Measurements from ENCODE around the gene TMEM236. TPM values are rescaled to one million over a fixed set of nuclear protein-coding genes. Genes with fewer than 3 reads are reported as not detected.

The TMEM236 gene
- total RNA-seq, 4 donors from 2014 or later: 0.34 to 1.2 (median 0.89) TPM

DNA sequence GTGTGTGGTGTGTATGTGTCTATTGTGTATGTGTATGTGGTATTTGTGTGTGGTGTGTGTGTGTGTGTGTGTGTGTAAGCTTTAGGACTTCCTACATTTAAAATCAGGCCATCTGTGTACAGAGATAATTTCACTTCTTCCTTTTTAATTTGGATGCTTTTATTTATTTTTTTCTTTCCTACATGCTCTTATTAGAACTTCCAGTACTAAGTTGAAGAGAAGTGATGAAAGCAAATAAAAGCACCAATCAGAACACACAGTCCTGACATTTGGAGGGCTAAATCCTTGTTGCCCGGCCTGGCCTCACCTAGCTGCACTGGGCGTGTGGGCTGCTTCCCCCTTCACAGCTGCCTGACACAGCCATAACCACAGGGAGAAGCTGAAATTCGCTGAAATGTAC is 53.3 kb downstream of the TMEM236 start:
- intact Hi-C loops (cut with DNase I): no loop called here
- H3K9me3 ChIP-seq: peaks cover 0 to 5% (median 2%) of the 10 kb centered on the region in 4 donors
- H3K4me3 ChIP-seq: no peak overlapping the region
- no peak for DNase-seq (ENCODE audit: extremely low spot score)
- H3K4me1 ChIP-seq: no peaks in the 10 kb centered on the region
- H3K27ac ChIP-seq (replicated peaks in 1 of 4): no peak overlapping the region
- TF ChIP-seq POLR2AphosphoS5 (IDR thresholded peaks at IDR 0.05) (no peak), POLR2A (IDR thresholded peaks at IDR 0.05; ENCODE audit: low read depth) (no peak), EP300 (IDR thresholded peaks at IDR 0.05) (no peak)
- TF ChIP-seq, protein P1, sequence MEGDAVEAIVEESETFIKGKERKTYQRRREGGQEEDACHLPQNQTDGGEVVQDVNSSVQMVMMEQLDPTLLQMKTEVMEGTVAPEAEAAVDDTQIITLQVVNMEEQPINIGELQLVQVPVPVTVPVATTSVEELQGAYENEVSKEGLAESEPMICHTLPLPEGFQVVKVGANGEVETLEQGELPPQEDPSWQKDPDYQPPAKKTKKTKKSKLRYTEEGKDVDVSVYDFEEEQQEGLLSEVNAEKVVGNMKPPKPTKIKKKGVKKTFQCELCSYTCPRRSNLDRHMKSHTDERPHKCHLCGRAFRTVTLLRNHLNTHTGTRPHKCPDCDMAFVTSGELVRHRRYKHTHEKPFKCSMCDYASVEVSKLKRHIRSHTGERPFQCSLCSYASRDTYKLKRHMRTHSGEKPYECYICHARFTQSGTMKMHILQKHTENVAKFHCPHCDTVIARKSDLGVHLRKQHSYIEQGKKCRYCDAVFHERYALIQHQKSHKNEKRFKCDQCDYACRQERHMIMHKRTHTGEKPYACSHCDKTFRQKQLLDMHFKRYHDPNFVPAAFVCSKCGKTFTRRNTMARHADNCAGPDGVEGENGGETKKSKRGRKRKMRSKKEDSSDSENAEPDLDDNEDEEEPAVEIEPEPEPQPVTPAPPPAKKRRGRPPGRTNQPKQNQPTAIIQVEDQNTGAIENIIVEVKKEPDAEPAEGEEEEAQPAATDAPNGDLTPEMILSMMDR (IDR thresholded peaks at IDR 0.05): no peak
- no peaks in the 10 kb centered on the region for H3K36me3 ChIP-seq
- 72% methylated on average over 3 of the region's 3 CpGs for WGBS
- no peaks in the 10 kb centered on the region for H3K27me3 ChIP-seq

DNA sequence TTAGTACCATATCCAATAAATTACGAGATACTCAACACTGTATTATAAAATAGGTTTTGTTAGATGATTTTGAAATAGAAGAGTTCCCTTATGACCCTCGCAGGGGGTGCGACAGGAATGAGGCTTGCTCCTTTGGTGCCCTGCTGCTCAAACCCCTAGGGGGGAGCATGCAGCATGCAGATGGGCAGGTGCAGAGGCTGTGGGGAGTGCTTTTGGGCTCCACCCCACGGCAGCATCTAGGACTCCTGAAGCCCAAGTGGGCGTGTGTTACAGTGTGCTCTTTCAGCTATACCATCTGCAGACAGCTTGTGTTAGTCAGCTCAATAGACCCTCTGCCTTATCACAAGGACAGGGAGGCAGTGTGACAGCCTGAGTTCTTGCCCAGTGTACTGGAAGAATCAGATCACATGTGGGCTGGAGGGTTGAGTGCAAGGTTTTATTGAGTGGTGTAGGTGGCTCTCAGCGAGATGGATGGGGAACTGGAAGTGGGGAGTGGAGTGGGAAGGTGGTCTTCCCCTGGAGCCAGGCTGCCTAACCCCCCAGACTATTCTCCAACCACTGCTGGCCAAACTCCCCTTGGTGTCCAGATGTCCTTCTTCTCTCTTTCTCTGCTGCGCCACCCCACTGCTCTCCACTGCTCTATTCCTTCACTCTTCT is 54.0 kb downstream of the TMEM236 start:
- intact Hi-C loops (cut with DNase I): no loop called here

DNA sequence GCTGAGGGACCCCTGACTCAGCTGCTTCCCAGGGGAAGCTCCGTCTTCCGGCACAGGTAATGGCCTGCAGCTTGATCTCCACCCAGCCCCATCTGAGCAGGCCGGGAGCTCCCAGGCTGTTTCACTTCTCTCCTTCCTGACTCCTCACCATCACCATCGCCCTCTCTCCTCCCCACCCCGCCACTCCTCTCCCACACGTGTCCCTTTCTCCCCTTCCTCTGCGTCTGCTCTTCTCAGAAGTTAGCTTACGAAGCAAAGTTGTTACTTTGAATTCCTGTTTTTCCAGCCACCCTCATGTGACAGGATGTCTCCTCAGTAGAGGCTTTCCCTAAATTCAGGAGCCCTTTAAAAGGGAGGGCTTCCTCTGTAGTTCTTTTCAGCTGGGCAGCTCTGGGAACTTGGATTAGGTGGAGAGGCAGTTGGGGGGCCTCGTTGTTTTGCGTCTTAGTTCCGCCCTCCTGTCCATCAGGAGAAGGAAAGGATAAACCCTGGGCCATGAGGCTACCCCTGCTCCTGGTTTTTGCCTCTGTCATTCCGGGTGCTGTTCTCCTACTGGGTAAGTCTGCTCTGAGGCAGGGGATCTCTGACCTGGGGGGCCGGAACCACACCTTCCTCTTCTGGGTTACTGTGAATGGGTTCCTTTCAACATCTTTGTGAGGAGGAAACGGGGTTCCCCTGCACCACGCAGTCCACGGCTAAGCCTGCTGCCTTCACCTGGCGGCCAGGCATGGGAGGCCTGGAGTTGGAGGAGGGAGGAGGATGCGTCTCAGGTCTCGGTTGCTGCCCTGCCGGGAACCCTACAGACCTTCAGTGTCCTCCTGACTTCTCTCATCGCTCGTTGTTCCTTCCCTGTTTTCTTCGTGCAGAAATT is 57.2 kb downstream of the TMEM236 start, which contains the start of gene MRC1:
Gene MRC1 (plus strand): TSS at position 378 of the 871 bp plus-strand sequence. CDS start 118 bp downstream, at position 496.
- Histone ChIP-seq H3K27me3 (no peaks in the 10 kb centered on the region), H3K4me3 (peak within 1 kb of the TSS; percentile 29 to 45 (median 33)), H3K36me3 (no peaks in the 10 kb centered on the region), H3K27ac (replicated peaks in 1 of 4) (peak within 1 kb of the TSS in 2 of 4 donors; percentile 20 to 23), H3K9me3 (peaks cover 0 to 4% (median 2%) of the 10 kb centered on the region in 4 donors), H3K4me1 (no peaks in the 10 kb centered on the region)
- WGBS: 71% methylated on average over 22 of the region's 23 CpGs
- intact Hi-C loops (cut with DNase I): no loop called here
- TF ChIP-seq POLR2A (IDR thresholded peaks at IDR 0.05; ENCODE audit: low read depth) (no peak), POLR2AphosphoS5 (IDR thresholded peaks at IDR 0.05) (peak in 1 of 2 donors; percentile 39)
- no peak for DNase-seq (ENCODE audit: extremely low spot score)

More for the DNA sequence above, 54.0 kb downstream of the TMEM236 start:
- Histone ChIP-seq H3K36me3 (no peaks in the 10 kb centered on the region), H3K9me3 (peaks cover 0 to 5% (median 2%) of the 10 kb centered on the region in 4 donors), H3K27ac (replicated peaks in 1 of 4) (no peak overlapping the region), H3K4me3 (no peak overlapping the region), H3K4me1 (no peaks in the 10 kb centered on the region), H3K27me3 (no peaks in the 10 kb centered on the region)
- WGBS: 70% methylated on average over 6 of the region's 7 CpGs
- TF ChIP-seq POLR2AphosphoS5 (IDR thresholded peaks at IDR 0.05): no peak
- TF ChIP-seq, protein P1 (IDR thresholded peaks at IDR 0.05): no peak
- TF ChIP-seq EP300 (IDR thresholded peaks at IDR 0.05): no peak
- no peak for TF ChIP-seq POLR2A (IDR thresholded peaks at IDR 0.05; ENCODE audit: low read depth)
- DNase-seq (ENCODE audit: extremely low spot score): no peak

DNA sequence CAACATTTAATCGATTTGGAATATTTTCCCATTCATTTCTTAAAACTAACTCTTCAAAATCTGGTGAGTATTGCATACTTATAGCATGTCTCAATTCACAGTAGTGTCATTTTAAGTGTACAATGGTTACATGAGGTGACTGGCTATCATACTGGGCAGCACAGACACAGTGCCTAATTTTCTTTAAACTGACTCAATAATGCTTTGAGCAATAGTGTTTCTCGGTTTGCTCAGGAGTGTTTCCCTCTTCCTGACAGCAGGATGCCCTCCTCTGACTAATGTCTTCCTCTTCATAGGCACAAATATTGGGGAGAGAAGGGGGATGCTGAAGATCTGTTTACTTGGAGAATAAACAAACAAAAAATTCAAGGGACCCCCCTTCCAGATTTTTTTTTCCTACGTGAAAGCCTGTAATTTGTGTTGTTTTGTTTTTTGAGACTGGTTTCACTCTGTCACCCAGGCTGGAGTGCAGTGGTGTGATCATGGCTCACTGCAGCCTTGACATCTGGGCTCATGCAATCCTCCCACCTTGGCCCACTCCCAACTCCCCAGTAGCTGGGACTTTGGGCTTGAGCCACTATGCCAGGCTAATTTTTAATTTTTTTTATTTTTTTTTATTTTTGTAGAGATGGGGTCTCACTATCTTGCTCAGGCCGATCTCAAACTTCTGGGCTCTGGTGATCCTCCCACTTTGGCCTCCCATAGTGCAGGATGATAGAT is 59.3 kb downstream of the TMEM236 start:
- H3K27ac ChIP-seq (replicated peaks in 1 of 4): no peak overlapping the region
- H3K4me3 ChIP-seq: peak overlapping the region; percentile 2 to 45 (median 24)
- H3K27me3 ChIP-seq: no peaks in the 10 kb centered on the region
- no peaks in the 10 kb centered on the region for H3K9me3 ChIP-seq
- no peaks in the 10 kb centered on the region for H3K4me1 ChIP-seq
- no peak for DNase-seq (ENCODE audit: extremely low spot score)
- H3K36me3 ChIP-seq: no peaks in the 10 kb centered on the region
- WGBS: 80% methylated on average over 4 of the region's 4 CpGs
- TF ChIP-seq POLR2AphosphoS5 (IDR thresholded peaks at IDR 0.05) (no peak), POLR2A (IDR thresholded peaks at IDR 0.05; ENCODE audit: low read depth) (no peak), EP300 (IDR thresholded peaks at IDR 0.05) (no peak)
- TF ChIP-seq, protein P1 (IDR thresholded peaks at IDR 0.05): no peak
- intact Hi-C loops (cut with DNase I): no loop called here
